ENCODE data around the gene WIPI1. TPM values are rescaled to one million over a fixed set of nuclear protein-coding genes. Genes with fewer than 3 reads are reported as not detected.

Gene WIPI1
- total and polyA plus RNA-seq, 9 of the 15 experiments (the other 6 are each of a cell fraction or from before 2014, with no cell fraction given): 3.7 to 23.5 (median 11.8) TPM

DNA sequence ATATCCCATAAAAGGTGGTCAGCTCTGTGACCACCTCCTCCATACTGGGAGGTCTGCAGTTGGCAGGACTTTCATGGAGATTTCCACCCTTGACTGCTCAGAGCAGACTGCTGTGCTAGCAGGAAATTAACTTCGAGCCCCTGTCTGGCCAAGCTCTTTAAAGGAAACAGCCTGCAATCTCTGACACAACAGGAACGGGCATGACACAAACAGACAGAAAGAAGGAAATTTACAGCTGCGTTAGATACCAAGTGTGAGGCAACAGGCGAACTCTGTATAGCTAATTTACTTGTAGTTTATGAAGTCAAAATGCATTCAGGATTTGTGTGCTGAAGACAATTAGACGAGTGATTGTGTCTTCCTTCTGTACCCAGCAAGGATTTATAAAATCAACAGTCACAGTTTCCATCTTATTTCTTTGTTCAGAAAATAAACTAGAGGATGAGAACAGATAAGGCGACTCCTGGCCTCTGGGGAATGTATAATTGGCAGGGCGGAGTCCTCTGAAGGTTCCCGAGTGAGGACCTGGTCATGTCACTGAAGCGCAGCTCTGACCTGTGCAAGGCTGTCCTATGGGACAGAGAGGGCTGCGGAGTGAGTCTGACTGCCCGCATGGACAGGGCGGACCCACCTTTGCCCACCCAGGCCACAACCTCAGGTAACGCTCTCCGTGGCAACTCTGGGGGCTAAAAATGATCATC, 16.1 kb downstream of the WIPI1 start (continued):
- TF ChIP-seq, protein P1, sequence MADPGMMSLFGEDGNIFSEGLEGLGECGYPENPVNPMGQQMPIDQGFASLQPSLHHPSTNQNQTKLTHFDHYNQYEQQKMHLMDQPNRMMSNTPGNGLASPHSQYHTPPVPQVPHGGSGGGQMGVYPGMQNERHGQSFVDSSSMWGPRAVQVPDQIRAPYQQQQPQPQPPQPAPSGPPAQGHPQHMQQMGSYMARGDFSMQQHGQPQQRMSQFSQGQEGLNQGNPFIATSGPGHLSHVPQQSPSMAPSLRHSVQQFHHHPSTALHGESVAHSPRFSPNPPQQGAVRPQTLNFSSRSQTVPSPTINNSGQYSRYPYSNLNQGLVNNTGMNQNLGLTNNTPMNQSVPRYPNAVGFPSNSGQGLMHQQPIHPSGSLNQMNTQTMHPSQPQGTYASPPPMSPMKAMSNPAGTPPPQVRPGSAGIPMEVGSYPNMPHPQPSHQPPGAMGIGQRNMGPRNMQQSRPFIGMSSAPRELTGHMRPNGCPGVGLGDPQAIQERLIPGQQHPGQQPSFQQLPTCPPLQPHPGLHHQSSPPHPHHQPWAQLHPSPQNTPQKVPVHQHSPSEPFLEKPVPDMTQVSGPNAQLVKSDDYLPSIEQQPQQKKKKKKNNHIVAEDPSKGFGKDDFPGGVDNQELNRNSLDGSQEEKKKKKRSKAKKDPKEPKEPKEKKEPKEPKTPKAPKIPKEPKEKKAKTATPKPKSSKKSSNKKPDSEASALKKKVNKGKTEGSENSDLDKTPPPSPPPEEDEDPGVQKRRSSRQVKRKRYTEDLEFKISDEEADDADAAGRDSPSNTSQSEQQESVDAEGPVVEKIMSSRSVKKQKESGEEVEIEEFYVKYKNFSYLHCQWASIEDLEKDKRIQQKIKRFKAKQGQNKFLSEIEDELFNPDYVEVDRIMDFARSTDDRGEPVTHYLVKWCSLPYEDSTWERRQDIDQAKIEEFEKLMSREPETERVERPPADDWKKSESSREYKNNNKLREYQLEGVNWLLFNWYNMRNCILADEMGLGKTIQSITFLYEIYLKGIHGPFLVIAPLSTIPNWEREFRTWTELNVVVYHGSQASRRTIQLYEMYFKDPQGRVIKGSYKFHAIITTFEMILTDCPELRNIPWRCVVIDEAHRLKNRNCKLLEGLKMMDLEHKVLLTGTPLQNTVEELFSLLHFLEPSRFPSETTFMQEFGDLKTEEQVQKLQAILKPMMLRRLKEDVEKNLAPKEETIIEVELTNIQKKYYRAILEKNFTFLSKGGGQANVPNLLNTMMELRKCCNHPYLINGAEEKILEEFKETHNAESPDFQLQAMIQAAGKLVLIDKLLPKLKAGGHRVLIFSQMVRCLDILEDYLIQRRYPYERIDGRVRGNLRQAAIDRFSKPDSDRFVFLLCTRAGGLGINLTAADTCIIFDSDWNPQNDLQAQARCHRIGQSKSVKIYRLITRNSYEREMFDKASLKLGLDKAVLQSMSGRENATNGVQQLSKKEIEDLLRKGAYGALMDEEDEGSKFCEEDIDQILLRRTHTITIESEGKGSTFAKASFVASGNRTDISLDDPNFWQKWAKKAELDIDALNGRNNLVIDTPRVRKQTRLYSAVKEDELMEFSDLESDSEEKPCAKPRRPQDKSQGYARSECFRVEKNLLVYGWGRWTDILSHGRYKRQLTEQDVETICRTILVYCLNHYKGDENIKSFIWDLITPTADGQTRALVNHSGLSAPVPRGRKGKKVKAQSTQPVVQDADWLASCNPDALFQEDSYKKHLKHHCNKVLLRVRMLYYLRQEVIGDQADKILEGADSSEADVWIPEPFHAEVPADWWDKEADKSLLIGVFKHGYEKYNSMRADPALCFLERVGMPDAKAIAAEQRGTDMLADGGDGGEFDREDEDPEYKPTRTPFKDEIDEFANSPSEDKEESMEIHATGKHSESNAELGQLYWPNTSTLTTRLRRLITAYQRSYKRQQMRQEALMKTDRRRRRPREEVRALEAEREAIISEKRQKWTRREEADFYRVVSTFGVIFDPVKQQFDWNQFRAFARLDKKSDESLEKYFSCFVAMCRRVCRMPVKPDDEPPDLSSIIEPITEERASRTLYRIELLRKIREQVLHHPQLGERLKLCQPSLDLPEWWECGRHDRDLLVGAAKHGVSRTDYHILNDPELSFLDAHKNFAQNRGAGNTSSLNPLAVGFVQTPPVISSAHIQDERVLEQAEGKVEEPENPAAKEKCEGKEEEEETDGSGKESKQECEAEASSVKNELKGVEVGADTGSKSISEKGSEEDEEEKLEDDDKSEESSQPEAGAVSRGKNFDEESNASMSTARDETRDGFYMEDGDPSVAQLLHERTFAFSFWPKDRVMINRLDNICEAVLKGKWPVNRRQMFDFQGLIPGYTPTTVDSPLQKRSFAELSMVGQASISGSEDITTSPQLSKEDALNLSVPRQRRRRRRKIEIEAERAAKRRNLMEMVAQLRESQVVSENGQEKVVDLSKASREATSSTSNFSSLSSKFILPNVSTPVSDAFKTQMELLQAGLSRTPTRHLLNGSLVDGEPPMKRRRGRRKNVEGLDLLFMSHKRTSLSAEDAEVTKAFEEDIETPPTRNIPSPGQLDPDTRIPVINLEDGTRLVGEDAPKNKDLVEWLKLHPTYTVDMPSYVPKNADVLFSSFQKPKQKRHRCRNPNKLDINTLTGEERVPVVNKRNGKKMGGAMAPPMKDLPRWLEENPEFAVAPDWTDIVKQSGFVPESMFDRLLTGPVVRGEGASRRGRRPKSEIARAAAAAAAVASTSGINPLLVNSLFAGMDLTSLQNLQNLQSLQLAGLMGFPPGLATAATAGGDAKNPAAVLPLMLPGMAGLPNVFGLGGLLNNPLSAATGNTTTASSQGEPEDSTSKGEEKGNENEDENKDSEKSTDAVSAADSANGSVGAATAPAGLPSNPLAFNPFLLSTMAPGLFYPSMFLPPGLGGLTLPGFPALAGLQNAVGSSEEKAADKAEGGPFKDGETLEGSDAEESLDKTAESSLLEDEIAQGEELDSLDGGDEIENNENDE (IDR thresholded peaks at IDR 0.05; ENCODE audit: low read depth, low read length): no peak
- peak; percentile 40; the same call in 1 of the 2 replicates for TF ChIP-seq CEBPB (tag; IDR thresholded peaks at IDR 0.05)
- no peak for TF ChIP-seq ZNF41 (CRISPR knock-in tag; conservative IDR thresholded peaks at IDR 0.05)
- TF ChIP-seq, protein P2, sequence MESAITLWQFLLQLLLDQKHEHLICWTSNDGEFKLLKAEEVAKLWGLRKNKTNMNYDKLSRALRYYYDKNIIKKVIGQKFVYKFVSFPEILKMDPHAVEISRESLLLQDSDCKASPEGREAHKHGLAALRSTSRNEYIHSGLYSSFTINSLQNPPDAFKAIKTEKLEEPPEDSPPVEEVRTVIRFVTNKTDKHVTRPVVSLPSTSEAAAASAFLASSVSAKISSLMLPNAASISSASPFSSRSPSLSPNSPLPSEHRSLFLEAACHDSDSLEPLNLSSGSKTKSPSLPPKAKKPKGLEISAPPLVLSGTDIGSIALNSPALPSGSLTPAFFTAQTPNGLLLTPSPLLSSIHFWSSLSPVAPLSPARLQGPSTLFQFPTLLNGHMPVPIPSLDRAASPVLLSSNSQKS (CRISPR knock-in tag; IDR thresholded peaks at IDR 0.05): no peak
- no peak for TF ChIP-seq YBX1 (IDR thresholded peaks at IDR 0.05)
- TF ChIP-seq CTBP1 (IDR thresholded peaks at IDR 0.05; ENCODE audit: borderline replicate concordance): peak; percentile 19; the same call in 1 of the 2 replicates
- no peak for TF ChIP-seq LEF1 (IDR thresholded peaks at IDR 0.05)
- TF ChIP-seq, protein P3, sequence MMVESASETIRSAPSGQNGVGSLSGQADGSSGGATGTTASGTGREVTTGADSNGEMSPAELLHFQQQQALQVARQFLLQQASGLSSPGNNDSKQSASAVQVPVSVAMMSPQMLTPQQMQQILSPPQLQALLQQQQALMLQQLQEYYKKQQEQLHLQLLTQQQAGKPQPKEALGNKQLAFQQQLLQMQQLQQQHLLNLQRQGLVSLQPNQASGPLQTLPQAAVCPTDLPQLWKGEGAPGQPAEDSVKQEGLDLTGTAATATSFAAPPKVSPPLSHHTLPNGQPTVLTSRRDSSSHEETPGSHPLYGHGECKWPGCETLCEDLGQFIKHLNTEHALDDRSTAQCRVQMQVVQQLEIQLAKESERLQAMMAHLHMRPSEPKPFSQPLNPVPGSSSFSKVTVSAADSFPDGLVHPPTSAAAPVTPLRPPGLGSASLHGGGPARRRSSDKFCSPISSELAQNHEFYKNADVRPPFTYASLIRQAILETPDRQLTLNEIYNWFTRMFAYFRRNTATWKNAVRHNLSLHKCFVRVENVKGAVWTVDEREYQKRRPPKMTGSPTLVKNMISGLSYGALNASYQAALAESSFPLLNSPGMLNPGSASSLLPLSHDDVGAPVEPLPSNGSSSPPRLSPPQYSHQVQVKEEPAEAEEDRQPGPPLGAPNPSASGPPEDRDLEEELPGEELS (CRISPR knock-in tag; IDR thresholded peaks at IDR 0.05; ENCODE audit: borderline replicate concordance): no peak

Data from K562 (cell line).